HG03575 (cell line): Measurements from ENCODE around the gene PHRF1.
"Not testable (repeated sequence)": the region's sequence is repeated elsewhere in the genome, so short reads cannot be mapped to it uniquely, and the experiment has no call there.

Experiments
- ATAC-seq: cut with Tn5 transposase; IDR thresholded peaks from one replicate; pipeline ENCODE4 v1.9.1; 2021; ENCODE audit not compliant: unreplicated experiment, insufficient number of reproducible peaks, low FRiP score; ENCODE audit errors: extremely low read depth

PHRF1 gene

DNA sequence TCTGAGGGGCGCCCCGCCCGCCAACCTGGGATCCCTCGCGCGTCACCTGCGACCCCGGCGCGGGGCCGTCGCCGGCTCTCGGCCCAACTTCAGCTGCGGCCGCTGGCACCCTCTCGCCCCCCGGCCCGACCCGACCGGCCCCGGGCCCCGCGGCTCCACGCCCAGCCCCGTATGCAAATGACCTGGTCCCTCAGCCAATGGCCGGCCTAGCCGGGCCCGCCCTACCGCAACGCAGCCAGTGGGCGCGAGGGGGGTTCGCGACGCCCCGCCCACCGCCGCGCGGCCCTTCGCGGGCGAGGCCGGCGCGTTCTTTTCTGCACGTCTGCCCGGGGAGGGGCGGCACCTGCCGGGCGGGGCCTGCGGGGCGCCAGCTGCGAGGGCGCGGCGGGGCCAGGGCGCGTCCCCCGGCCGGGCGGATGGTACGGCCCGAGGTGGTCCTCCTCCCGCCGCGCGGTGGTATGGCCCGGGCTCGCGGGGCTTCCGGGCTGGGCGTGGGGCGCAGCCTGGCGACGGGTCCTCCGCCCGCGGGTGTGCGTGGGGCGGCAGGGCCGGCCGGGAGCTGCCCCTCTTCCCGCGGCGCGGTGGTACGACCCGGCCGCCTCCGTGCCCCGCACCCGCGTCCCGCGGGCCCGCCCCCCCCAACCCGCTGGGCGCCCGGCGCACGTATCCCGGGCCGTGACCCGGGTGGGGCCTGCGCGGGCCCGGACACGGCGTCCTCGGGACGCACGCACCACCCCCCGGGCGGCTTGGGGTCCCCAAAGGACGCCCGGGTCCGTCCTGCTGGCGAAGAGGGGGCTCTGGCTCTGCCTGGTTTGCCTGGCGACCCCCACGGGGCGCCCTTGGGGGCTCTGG lies 7.7 kb upstream of the PHRF1 start:
- no peak for ATAC-seq

- no peak for ATAC-seq
Observed at GRCh38 chr11:569158-569885, 6.9 kb upstream of the PHRF1 start.

DNA sequence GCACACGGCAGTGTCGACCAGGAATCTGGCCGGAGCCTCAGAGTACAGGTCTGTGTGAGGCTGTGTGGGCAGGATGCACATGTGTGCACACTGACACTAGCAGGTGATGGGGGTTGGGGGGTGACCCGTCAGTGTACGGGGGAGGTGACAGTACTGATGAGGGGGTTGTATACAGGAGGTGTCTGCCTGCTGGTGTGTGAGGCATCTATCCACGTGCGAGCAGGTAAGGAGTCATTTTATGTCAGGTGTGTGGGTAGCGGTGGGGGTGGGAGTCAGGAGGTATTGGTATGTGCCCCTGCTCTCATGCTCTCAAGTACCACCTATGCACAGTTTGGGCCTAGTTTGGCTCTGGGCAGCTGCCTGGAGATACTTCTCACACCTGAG lies 4.5 kb upstream of the PHRF1 start:
- no peak for ATAC-seq

- no peak for ATAC-seq
Observed at GRCh38 chr11:573146-573759, 3.0 kb upstream of the PHRF1 start.

DNA sequence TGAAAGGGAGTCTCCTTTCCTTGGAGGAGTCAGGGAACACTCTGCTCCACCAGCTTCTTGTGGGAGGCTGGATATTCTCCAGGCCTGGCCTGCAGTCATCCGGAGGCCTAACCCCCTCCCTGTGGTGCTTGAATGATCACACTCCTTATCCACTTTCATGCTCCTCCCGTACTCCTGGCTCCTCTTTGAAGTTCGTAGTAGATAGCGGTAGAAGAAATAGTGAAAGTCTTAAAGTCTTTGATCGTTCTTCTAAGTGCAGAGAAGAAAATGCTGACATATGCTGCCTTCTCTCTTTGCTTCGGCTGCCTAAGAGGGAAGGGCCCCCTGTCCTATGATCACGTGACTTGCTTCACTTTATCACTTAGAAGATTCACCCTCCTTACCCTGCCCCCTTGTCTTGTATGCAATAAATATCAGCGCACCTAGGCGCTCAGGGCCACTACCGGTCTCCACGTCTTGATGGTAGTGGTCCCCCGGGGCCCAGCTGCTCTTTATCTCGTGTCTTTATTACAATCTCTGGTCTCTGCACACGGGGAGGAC lies 2.2 kb upstream of the PHRF1 start:
- not testable (repeated sequence) for ATAC-seq

- no peak for ATAC-seq
Observed at GRCh38 chr11:574632-575312, 1.5 kb upstream of the PHRF1 start.

- ATAC-seq = no peak
Observed at GRCh38 chr11:575313-575995, 816 bp upstream of the PHRF1 start.

DNA sequence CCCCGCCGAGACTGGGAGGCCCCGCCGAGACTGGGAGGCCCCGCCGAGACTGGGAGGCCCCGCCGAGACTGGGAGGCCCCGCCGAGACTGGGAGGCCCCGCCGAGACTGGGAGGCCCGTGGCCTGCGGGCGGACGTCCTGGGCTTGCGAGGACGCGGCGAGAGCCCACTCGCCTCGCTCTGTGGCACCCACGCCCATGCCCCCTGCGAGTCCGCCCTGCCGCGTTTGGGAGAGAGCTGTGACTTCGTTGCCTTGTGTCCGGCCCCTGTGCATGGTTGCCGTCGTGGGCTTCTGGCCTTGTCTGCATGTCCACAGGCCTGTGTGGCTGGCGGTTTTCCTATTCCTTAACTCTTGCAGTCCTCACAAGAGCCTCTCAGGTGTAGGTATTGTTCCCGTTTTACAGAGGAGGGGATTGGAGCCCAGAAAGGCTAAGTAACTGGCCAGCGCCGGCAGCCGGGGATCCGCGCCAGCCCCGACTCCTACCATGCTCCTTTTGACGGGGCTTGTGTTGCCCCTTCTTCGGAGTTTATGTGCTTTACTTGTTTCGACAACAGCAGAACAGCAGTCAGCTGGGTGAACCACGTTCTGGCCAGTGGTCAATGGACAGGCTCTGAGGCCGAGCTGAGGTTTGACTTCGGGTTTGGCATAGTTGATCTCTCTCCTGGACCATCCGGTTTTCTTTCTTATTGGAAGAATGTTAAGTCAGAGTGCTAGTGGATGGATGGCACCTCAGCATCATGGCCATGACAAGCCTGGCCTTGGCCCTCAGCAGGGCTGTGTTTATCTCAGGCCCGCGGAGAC lies 741 bp downstream of the PHRF1 start:
- no peak for ATAC-seq

DNA sequence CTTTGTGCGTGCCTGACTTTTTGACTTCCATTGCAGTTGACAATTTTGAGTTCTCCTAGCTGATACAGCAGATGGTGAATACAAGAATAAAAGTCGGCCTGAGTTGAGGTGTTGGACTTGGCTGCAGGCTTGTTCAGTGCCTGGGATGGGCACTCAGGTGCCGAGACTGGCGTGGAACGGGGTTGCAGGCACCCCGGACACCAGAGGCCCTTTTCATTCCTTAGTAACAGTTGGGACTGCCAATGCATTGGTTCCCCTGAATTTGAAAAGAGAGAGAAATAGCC lies 1.3 kb downstream of the PHRF1 start:
- ATAC-seq = no peak

DNA sequence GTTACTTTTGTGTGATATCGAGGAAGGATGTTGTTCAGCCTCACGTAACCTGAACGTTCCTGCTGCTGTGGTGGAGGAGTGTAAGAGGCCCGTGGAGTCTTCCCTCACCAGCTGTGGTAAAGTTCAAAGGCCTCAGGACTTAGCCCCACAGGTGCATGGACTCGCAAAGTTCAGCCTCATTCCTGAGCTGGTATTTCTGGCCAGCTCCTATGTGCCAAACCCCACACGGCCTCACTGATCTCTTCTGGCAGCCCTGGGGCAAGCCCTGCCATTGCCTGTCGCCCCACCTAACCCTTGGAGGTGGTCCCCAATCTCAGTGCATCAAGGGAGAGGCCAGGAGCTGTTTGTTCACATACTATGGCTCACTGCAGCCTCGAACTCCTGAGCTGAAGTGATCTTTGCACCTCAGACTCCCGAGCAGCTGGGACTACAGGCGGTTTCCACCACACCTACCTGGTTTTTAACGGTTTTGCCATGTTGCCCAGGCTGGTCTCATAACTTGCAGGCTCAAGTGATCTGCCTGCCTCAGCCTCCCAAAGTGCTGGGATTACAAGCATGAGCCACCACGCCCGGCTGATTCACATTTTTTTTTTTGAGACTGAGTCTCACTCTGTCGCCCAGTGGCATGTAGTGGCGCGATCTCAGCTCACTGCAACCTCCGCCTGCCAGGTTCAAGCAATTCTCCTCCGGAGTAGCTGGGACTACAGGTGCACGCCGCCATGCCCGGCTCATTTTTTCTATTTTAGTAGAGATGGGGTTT lies 2.2 kb downstream of the PHRF1 start:
- no peak for ATAC-seq

- no peak for ATAC-seq
Observed at GRCh38 chr11:579830-580601, 3.7 kb downstream of the PHRF1 start.

GRCh38 chr11:581342-581741 lies 5.1 kb downstream of the PHRF1 start:
- no peak for ATAC-seq

DNA sequence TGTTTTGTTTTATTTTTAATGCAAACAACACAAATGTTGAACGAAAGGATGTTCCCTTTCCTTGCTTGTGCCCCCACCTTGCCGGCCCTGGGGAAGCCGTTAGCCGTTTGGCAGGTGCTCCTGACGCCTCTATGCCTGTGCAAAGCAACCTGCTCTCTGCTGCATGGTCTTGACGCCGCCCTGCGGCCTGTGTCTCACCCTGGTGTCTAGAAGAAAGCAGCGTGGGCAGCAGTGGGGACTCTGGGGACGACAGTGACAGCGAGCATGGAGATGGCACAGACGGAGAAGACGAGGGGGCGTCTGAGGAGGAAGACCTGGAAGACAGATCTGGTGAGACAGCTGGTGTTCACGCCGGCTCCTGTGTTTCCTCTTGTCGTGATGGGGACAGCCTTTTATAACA lies 5.5 kb downstream of the PHRF1 start:
- ATAC-seq = no peak

- ATAC-seq = no peak
Observed at GRCh38 chr11:584287-584686, 8.0 kb downstream of the PHRF1 start.

- ATAC-seq = no peak
Observed at GRCh38 chr11:586376-587316, 10.4 kb downstream of the PHRF1 start.

DNA sequence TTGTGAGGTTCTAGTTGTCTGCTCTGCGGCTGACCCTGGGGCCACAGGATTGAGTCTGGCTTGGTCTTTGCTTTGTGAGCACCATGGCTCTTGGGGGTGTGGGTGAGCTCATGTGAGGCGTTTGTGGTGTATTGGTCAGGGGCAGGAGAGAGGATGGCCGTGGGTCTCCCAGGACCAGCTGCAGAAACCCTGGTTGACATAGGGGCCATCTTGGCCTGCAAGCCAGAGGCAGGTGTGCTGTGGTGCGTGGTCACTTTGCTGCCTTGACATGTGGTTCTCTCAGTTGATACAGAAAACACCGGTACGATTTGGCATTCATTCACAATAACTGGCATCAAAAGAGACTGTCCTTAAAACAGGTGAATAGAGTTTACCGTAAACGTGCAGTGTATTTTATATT lies 11.3 kb downstream of the PHRF1 start:
- no peak for ATAC-seq
